ENCODE measurements around the gene SUPT16H.
A peak's percentile ranks its signal among the peaks of the same experiment; 100 is the strongest.
"Not testable (repeated sequence)": the region's sequence is repeated elsewhere in the genome, so short reads cannot be mapped to it uniquely, and the experiment has no call there.

SUPT16H gene

DNA sequence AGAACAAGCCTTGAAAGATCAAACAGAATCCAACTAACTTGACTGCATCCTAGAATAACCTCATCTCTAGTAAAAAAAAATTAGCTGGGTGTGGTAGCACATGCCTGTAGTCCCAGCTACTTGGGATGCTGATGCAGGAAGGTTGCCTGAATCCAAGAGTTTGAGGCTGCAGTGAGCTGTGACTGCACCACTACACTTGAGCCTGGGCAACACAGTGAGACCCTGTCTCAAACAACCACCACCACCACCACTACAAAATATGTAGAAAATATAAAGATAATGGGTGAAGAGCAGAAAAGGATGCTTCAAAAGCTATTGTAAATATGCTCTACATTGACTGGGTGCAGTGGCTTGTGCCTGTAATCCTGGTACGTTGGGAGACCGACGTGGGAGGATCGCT, 27.3 kb downstream of the SUPT16H start:
- no peak for DNase-seq

DNA sequence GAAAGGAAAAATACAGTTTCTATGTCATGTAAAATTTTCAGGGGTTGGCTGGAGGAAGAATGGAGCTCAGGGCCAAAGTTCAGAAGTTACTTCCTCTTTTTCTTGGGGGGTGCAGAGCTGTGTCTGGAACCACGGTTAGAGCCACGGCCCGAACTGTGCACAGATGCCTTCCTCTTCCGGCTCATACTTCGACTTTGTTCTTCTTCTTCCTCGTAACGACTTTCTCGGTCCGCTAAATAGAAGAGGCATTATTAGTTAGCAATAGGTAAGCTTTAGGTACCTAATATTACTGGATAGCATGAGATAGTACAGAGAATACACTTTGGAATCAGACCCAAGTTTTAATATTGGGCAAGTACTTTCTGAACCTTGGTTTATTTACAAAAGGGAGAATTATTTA, 31.2 kb downstream of the SUPT16H start:
- no peak for DNase-seq

DNA sequence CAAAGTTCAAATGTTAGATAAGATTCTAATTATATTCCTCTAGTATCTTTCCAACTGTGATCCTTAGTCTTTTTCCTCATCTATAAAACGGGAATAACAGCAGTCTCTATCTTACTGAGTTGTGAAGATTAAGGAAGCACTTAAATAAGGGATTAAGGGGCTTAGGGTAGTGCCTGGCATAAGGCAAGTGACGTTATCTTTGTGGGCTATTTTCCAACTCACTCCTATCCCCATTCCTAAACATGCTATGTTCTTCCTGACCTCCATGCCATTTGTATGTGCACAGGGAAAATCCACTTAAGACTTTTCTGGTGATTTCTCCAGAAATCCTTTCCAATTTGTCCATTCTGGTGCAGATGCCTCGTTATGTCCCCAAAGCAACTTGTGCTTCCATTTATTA, 33.3 kb downstream of the SUPT16H start:
- no peak for DNase-seq

DNA sequence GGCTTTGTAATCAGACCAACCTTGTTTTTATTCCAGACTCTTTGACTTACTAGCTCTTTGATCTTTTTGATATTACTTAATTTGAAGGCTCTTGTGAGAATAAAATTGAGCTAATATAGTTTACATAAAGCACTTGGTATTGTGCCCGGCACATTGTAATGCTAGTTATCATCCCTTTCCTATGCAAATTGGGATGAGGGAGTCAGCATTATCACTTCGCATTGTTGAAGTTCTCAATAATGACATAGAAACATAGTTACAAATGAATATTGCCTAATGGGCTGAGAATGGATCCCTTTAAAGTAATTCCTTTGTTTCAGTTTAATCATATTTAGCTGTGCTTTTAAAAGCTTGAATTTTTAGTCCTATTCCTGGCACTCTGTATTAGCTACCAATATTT, 36.6 kb downstream of the SUPT16H start:
- no peak for DNase-seq

DNA sequence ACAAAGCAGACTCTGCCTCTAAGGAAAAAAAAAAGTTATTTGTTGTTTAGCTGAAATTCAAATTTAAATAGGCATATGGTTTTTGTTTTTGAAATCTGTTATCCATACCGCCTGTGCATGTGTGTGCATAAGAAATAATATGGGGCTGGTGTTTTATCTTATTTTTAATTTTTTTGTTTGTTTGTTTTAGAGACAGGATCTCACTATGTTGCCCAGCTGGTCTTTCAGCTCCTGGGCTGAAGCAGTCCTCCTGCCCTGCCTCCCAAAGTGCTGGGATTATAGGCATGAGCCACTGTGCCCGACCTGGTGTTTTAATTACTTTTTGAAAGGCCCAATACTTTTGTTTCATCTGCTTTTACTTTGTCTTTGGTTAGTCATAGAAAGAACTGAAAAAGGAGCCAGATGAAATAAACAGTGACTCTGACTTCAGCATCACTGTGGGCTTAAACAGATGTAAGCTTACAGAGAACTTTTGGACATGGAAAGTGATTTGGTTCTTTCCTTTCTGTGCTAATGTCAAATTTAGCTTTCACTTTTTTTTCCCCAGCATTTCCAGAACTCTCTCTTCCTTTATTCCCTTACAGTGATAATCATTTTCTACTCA, 37.2 kb downstream of the SUPT16H start:
- DNase-seq, result no peak

DNA sequence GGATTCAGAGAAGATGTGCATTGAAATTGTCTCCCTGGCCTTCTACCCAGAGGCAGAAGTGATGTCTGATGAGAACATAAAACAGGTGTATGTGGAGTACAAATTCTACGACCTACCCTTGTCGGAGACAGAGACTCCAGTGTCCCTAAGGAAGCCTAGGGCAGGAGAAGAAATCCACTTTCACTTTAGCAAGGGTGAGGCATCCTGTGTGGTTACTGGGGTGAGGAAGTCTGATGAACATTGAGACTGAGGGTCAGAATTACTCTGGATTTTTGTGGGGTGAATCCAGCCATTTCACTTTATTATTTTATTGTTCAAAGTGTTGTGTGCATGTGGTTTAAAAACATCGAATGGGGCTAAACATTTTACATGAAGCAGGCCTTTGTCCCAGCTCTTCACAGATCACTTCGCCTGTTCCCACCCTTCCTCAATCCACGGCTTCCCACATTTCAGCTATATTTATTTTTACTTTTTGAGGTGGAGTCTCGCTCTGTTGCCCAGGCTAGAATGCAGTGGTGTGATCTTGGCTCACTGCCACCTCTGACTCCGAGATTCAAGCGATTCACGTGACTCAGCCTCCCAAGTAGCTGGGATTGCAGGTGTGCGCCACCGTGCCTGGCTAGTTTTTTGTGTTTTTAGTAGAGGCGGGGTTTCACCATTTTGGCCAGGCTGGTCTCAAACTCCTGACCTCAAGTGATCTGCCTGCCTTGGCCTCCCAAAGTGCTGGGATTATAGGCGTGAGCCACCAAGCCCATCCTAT, 40.6 kb downstream of the SUPT16H start:
- no peak for DNase-seq

DNA sequence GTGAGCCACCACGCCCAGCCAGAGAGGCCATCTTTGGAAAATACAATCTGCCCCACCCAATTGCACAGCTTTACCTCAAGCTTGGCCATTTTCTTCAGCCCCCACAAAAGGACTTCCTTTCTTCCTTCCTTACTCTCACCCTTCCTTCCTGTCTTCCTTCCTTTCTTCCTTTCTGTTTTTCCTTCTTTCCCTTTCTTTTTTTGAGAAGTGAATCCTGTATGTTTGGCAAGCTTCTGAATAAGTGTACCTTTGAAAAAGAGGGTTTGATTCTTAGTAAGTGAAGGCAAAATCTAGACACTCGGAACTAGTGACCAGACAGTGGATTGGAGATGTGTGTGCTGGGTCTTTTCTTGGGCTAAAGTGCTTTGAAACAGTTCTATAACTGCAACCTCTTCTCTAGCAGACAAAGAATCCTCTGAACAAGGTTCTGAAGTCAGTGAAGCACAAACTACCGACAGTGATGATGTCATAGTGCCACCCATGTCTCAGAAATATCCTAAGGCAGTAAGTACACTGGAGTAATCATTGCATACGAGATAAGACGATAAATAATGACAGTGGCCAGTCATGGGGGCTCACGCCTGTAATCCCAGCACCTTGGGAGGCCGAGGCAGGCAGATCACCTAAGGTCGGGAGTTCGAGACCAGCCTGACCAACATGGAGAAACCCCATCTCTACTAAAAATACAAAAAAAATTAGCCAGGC, 49.5 kb downstream of the SUPT16H start:
- no peak for DNase-seq

DNA sequence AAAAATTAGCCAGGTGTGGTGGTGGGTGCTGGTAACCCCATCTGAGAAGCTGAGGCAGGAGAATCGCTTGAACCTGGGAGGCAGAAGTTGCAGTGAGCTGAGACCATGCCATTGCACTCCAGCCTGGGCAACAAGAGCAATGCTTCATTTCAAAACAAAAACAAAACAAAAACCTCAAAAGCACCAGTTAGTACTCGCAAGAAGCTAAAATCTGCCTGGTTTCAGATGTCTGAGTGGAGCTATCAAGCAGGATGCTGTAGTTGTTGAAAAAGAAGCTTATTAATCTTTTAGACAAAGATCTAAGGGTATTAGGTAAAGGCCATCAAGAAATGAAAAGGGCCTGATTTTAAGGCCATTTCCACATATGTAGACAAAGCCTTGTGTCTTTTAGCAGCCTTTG, 50.9 kb downstream of the SUPT16H start:
- DNase-seq, result no peak

DNA sequence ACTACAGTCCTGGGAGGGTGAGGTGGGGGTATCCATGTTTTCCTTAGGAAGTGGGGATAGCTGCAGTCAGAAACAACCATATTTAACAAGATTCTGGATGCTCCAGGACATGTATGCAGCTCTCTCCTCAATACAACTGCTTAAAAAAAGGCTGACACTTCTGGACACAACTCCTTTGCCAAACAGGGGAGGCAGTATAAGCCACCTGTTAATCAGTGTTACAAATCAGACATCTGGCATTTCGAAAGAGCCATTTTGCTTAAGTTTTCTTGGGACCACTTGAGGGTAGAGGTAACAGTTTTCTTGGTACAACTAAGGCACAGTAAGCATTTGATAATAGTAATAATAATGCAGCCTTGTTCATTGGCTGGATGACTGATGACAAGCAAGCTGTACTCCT, 56.8 kb downstream of the SUPT16H start:
- DNase-seq, result no peak

DNA sequence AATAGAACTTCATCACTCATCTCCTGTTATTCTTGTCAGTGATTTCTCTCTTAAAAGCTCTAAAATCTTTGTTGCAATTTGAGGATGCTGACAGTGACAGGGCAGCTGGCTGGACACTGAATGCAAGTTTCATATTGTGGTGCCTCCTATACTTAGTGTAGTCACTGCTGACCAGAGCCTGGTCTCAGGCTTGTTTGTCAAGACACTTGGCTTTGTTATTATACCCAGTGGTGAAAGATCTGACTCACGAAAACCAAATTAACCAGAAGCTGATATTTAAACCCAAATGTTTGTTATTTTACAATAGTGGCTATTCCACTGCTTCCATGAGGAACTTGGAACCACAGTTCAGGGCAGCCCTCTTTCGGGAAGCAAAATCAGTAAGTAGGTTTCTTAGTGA, 61.1 kb downstream of the SUPT16H start:
- DNase-seq, result no peak

DNA sequence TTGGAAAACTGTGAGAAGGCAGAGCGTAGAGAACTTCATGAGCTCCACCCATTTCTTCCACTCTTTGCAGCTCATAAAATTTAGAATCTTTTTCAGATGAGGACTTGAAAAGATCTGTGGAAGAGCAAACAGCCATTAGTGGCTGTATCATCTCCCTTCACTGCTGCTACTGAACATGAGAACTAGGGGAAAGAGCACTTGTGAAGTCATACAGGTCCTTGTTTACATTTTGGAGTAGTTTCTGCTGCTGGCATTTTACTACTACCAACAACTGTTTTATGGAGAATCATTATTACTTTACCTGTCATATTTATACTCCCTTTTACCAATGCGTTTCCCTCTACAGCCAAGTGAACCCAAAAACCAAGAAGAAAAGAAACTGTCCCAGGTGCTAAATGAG, 62.9 kb downstream of the SUPT16H start:
- DNase-seq, result no peak

DNA sequence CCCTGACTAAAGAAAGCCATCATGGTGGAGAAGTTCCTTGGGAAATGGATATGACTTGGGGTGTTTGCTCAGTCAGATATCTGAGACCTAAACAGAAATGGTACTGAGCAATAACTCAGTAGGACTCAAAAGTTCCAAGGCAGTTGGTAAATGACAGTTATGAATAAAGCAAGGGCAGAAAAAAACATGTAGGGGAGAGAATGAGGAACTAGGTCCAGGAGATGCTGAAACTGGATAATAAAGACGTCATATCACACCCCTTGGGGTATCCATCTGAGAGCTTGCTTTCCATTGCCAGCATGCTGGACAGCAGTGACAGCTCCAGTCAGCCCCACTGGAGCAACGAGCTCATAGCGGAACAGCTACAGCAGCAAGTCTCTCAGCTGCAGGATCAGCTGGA, 66.4 kb downstream of the SUPT16H start:
- no peak for DNase-seq

DNA sequence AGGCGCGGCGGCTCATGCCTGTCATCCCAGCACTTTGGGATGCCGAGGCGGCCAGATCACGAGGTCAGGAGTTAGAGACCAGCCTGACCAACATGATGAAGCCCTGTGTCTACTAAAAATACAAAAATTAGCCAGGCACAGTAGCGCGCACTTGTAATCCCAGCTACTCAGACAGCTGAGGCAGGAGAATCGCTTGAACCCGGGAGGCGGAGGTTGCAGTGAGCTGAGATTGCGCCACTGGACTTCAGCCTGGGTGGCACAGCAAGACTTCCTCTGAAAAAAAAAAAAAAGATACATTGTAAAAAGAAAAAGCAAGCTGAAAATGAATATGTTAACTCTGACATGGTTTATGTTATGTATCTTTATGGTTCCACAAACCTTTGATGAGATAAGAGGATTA, 70.3 kb downstream of the SUPT16H start:
- DNase-seq, result no peak

DNA sequence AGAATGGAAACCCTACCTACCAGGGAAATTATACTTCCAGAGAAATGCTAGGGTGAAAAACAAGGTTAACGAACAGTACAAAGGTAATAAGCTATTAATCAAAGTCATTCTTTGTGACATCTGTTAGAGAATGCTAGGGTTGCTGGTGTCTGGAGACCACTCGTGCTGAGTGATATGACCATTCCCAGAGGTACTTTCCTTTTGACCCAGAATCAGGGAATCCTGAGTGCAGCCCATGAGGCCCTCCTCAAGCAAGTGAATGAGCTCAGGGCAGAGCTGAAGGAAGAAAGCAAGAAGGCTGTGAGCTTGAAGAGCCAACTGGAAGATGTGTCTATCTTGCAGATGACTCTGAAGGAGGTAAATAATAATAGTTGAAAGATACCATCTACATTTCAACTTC, 72.2 kb downstream of the SUPT16H start:
- no peak for DNase-seq

DNA sequence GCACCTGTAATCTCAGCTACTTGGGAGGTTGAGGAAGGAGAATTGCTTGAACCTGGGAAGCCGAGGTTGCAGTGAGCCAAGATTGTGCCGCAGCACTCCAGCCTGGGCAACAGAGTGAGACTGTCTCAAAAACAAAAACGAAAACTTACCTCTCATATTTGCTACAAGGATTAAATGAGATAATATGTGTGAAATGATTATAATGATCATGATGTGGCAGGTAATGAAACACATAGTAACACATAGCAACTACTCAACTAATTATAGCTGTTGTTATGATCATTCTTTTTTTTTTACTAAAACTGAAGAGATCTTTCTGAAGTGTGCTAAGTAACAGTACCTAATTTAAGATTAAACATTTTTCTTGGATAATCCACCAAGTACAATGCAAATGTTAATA, 73.9 kb downstream of the SUPT16H start:
- DNase-seq, result no peak

DNA sequence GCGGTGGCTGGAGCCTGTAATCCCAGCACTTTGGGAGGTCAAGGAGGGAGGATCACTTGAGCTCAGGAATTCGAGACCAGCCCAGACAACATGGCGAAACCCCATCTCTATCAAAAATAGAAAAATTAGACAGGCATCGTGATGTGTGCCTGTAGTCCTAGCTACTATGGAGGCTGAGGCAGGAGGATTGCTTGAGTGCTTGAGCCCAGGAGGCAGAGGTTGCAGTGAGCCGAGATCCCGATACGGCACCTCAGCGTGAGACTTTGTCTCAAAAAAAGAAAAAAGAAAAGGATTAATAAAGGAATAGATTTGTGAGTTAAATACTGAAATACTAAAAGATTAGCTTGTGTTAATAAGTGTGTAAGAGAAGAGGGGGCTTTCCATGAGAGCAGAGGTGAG, 74.6 kb downstream of the SUPT16H start:
- no peak for DNase-seq

DNA sequence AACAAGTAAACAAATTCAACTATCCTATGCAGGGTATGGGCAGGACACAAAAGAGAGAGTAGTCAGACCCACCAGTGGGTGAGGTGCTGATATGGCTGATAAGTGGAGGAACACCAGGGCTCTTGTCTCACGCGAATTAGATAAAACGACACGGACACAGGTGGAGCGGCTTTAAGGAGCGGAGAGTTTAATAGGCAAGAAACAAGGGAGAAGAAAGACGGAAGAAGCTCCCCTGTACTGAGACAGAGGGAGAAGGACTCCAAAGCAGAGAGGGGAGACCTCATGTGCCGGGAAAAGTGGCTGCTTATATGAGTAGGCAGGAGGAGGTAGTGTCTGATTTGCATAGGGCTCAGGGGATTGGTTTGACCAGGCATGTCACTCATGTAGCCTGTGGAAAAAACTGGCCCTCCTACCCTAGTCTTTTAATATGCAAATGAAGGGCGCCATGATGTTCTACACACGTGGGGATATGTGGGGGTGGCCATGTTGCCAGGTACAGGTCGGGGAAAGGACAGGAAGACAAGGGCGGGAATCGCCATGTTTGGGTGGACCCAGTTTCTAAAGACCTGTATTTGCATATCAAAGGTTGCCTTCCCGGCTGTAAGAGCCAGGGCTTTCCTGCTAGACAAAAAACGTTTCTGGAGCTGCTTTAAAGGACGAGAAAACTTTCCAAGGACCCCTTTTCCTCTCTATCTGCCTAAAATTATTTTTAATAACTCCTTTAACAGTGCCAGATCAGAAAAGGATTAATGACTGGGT, 75.2 kb downstream of the SUPT16H start:
- DNase-seq, result peak; percentile 65

DNA sequence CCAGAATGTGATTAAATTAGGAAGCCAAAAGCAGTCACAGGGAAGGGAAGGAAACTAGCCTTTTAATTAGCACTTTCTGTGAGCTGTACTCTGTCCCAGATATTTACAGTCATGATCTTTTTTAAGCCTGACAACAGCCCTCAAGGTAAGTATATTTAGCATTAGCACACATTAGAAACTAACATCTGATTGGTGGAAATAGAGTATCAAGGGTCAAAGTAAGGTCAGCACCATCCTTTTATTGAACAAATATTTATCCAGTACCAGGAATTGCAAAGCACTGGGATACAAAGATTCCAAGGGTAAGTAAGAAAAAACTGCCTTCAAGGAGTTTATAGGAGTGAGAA, 75.7 kb downstream of the SUPT16H start:
- no peak for DNase-seq

DNA sequence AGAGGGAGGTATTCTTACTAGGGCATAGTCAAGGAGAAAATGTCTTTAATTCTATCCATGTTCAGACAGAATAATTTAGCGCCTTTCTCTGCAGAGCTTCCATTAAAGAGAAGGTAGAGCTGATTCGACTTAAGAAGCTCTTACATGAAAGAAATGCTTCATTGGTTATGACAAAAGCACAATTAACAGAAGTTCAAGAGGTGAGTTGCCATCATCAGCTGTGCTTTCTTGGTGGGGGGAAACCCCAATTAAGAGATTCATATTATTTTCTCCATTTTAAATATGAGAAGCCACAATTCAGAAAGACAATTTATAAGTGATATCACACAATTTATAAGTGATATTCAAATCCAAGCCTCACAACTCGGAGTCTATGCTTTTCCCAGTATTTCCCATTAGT, 76.2 kb downstream of the SUPT16H start:
- no peak for DNase-seq

DNA sequence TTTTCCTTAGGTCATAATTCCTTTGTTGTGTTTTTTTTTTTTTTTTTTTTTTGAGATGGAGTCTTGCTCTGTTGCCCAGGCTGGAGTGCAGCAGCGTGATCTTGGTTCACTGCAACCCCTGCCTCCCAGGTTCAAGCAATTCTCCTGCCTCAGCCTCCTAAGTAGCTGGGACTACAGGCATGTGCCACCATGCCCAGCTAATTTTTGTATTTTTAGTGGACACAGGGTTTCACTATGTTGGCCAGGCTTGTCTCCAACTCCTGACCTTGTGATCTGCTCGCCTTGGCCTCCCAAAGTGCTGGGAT, 81.0 kb downstream of the SUPT16H start:
- not testable (repeated sequence) for DNase-seq

DNA sequence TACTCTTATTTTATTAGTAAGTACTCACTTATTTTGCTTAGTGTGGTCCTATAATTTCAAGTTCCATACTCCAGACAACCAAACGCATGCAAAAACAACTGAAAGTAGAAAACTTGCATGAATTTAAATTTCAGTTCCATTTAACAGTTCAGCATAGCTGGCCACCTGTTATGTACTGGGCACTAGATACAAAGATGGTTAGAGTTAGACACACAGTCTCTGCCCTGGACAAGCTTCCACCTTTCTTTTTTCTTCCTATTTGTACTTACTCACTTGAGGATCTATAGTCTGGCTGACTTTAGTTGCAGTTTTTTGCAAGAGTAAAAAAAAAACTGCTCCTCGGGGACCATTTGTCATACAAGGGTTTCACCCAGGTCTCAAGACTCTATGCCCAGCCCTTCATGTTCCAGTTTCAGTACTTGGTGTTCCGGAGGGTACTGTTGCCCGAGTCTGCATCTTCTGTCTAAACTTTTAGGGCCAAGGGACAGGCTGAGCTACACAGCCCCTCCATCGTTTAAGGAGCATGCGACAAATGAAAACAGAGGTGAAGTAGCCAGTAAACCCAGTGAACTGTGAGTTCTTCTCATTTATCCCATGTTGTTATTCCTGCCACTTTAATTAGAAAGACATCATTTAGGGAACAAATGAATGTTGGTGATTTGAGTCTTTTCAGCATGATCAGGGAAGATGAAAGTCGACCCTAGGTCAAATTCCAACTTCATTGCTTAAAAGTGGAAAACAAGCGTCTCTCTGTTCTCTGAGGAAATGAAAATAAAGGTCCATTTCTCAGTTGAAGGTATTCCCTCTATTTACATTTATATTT, 81.6 kb downstream of the SUPT16H start:
- no peak for DNase-seq

All from right hindlimb (tissue), 1 donor.